WERI-Rb-1 (cell line): ENCODE results near the gene COMMD1.

ENCODE experiments used
- DNase-seq: peaks from one replicate; pipeline ENCODE4 v3.0.0-alpha.2; 2020
- H3K27ac ChIP-seq: fragments of 250-450 bp; sonication (Bioruptor Pico); 2 replicates; pipeline ENCODE4 v1.5.1; 2020; ENCODE audit warnings: mild to moderate bottlenecking, moderate library complexity
- H3K27me3 ChIP-seq: fragments of 250-450 bp; sonication (Bioruptor Pico); 2 replicates; pipeline ENCODE4 v1.5.1; 2021; ENCODE audit warnings: mild to moderate bottlenecking, low read depth, moderate library complexity; ENCODE audit not compliant: insufficient read depth, severe bottlenecking
- H3K36me3 ChIP-seq: fragments of 250-450 bp; sonication (Bioruptor Pico); 2 replicates; pipeline ENCODE4 v1.5.1; 2020; ENCODE audit warnings: mild to moderate bottlenecking, moderate library complexity
- H3K4me3 ChIP-seq: 2 replicates; pipeline ENCODE4 v1.5.1; 2011; ENCODE audit warnings: low read depth, mild to moderate bottlenecking, control low read depth, low read length
- H3K9me3 ChIP-seq: fragments of 250-450 bp; sonication (Bioruptor Pico); 2 replicates; pipeline ENCODE4 v1.5.1; 2021; ENCODE audit warnings: mild to moderate bottlenecking, moderate library complexity; ENCODE audit not compliant: severe bottlenecking
- TF ChIP-seq, protein P1 (sequence below): IDR thresholded peaks from 2 replicates; pipeline ENCODE4 v1.5.1; 2011; ENCODE audit warnings: low read depth, mild to moderate bottlenecking, control low read depth, inconsistent platforms, low read length

Gene COMMD1

DNA sequence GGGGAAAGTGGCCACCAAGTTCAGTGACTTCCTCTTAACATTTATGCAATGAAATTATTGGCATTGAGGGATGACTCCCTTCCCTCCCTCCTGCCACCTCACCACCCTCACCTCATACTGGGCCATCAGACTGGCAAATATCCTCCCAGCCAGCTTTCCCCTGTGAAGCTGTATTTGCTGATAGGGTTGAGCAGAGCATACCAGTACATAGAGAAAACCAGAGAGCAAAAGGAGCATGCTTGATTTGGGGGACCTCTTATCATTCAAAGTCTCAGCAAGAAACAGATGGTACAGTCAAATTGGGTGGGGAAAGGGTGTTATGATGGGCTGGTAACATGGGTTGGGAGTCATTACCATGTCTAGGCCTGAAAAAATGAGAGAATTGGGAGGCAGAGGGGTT is 271.3 kb downstream of the COMMD1 start:
- TF ChIP-seq, protein P1, sequence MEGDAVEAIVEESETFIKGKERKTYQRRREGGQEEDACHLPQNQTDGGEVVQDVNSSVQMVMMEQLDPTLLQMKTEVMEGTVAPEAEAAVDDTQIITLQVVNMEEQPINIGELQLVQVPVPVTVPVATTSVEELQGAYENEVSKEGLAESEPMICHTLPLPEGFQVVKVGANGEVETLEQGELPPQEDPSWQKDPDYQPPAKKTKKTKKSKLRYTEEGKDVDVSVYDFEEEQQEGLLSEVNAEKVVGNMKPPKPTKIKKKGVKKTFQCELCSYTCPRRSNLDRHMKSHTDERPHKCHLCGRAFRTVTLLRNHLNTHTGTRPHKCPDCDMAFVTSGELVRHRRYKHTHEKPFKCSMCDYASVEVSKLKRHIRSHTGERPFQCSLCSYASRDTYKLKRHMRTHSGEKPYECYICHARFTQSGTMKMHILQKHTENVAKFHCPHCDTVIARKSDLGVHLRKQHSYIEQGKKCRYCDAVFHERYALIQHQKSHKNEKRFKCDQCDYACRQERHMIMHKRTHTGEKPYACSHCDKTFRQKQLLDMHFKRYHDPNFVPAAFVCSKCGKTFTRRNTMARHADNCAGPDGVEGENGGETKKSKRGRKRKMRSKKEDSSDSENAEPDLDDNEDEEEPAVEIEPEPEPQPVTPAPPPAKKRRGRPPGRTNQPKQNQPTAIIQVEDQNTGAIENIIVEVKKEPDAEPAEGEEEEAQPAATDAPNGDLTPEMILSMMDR: no peak
- H3K9me3 ChIP-seq: no peaks in the 10 kb centered on the region
- no peaks in the 10 kb centered on the region for H3K36me3 ChIP-seq
- no peak overlapping the region for H3K27ac ChIP-seq
- H3K27me3 ChIP-seq: peaks cover 8% of the 10 kb centered on the region
- DNase-seq: no peak
- no peak overlapping the region for H3K4me3 ChIP-seq

GRCh38 chr2:62177392-62178049 is 272.0 kb downstream of the COMMD1 start:
- Histone ChIP-seq H3K27me3 (peaks cover 8% of the 10 kb centered on the region), H3K27ac (no peak overlapping the region), H3K36me3 (no peaks in the 10 kb centered on the region), H3K9me3 (no peaks in the 10 kb centered on the region), H3K4me3 (no peak overlapping the region)
- DNase-seq: no peak
- TF ChIP-seq, protein P1: no peak

DNA sequence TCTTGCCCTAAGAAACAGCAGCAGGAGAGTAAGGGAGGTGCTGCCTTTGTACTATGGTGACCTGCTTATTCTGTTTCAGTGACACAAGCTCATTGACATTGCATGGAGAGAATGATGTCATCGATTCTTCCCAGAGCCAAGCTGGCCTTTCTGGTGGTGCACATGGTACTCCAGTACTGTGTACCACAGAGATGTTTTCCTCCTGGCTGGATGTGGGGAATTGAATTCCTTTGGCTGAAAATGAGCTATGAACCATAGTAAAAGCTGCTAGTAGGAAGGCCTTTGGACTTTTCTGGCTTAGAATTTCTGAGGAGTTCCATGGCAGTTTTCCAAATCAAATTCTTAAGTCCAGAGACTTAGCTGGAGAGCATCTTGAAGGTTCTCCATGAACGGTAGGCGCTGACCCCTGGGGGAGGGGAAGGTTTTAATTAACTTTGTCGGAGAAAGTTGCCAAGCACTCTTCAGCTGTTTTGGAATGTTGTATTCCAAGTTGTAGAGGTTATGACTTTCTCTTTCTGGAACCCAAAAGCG is 273.3 kb downstream of the COMMD1 start:
- Histone ChIP-seq H3K9me3 (no peaks in the 10 kb centered on the region), H3K36me3 (no peaks in the 10 kb centered on the region), H3K4me3 (no peak overlapping the region), H3K27me3 (peaks cover 8% of the 10 kb centered on the region), H3K27ac (no peak overlapping the region)
- DNase-seq: no peak
- TF ChIP-seq, protein P1: no peak

DNA sequence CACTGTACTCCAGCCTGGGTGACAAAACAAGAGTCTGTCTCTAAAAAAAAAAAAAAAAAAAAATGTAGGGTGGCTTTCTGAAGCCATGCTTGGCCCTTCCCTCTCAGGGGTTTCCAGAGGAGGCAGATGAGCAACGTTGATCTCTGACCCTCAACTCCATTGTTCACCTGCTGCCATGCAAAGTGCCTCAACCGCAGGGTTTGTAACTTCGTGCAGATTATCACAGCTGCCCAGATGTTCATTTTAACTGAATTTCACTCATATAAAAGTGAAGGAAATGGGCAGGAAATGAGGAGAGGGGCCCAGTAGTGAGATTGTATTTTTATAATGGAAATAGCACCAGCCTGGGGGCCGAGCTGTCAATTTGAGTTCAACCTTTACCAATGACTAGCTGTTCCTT is 275.5 kb downstream of the COMMD1 start:
- no peaks in the 10 kb centered on the region for H3K36me3 ChIP-seq
- H3K27me3 ChIP-seq: peaks cover 8% of the 10 kb centered on the region
- H3K4me3 ChIP-seq: no peak overlapping the region
- no peak for DNase-seq
- H3K9me3 ChIP-seq: no peaks in the 10 kb centered on the region
- TF ChIP-seq, protein P1: no peak
- no peak overlapping the region for H3K27ac ChIP-seq

- Histone ChIP-seq H3K9me3 (no peaks in the 10 kb centered on the region), H3K27ac (no peak overlapping the region), H3K27me3 (peaks cover 8% of the 10 kb centered on the region), H3K4me3 (no peak overlapping the region), H3K36me3 (no peaks in the 10 kb centered on the region)
- no peak for DNase-seq
- TF ChIP-seq, protein P1: no peak
Observed at GRCh38 chr2:62181843-62182242, 276.4 kb downstream of the COMMD1 start.
